Mesothelial cell of epicardium (in vitro differentiated cells): Measurements from ENCODE around the gene SLC35A4. TPM values are rescaled to one million over a fixed set of nuclear protein-coding genes. Genes with fewer than 3 reads are reported as not detected.

Source experiments
- DNase-seq, 2 experiments: peaks; one replicate each; pipeline ENCODE4 v3.0.0; 2021; ENCODE audit warnings: low spot score in 2 of 2; ENCODE audit not compliant: unreplicated experiment in 2 of 2
- H3K27ac Mint-ChIP-seq: 2 replicates; pipeline ENCODE4 v1.8.0; 2021; ENCODE audit warnings: mixed read lengths
- H3K27me3 Mint-ChIP-seq: 2 replicates; pipeline ENCODE4 v1.8.0; 2021; ENCODE audit warnings: low read depth, mixed read lengths
- H3K36me3 Mint-ChIP-seq: 2 replicates; pipeline ENCODE4 v1.8.0; 2021; ENCODE audit warnings: mixed read lengths
- H3K4me1 Mint-ChIP-seq: 2 replicates; pipeline ENCODE4 v1.8.0; 2021; ENCODE audit warnings: mixed read lengths
- H3K4me3 Mint-ChIP-seq: 2 replicates; pipeline ENCODE4 v1.8.0; 2021; ENCODE audit warnings: mild to moderate bottlenecking, moderate library complexity, mixed read lengths
- H3K9me3 Mint-ChIP-seq: 2 replicates; pipeline ENCODE4 v1.8.0; 2021; ENCODE audit warnings: mixed read lengths
- total RNA-seq: library from RNA; stranded (reverse); gene quantifications from 3 replicates; pipeline ENCODE4 v1.2.1, GENCODE V29; 2021
- TF ChIP-seq, protein P1 (sequence below): fragments of 200-600 bp; sonication (generic); IDR thresholded peaks from one replicate; pipeline ENCODE4 v1.5.0; 2021; ENCODE audit warnings: antibody characterized with exemption; ENCODE audit not compliant: unreplicated experiment

SLC35A4 gene
- total RNA-seq, 1 donor from 2014 or later = 61.5 TPM

DNA sequence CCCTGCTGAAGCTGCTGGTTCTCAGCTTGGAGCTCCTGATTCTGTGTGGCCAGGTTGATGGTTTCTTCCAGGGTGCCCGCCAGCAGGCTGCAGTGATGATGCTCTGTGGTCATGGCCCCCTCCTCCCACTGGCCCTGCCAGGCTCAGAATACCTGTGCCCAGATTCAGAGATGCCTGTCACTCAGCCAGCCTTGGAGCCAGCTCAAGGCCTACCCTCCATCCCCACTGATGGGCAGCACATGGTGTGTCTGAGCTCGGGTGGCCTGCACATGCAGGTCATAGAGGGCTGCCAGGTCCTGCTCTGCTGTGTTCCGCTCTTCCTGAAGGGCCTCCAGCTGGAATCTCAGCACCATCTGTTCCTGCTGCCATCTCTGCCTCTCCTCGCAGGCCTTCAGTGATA, 5.4 kb downstream of the SLC35A4 start:
- H3K4me3 Mint-ChIP-seq = no peak overlapping the region
- peaks cover 8% of the 10 kb centered on the region for H3K4me1 Mint-ChIP-seq
- H3K27ac Mint-ChIP-seq = no peak overlapping the region
- no peak for DNase-seq
- H3K27me3 Mint-ChIP-seq = no peaks in the 10 kb centered on the region
- no peaks in the 10 kb centered on the region for H3K9me3 Mint-ChIP-seq
- TF ChIP-seq, protein P1, sequence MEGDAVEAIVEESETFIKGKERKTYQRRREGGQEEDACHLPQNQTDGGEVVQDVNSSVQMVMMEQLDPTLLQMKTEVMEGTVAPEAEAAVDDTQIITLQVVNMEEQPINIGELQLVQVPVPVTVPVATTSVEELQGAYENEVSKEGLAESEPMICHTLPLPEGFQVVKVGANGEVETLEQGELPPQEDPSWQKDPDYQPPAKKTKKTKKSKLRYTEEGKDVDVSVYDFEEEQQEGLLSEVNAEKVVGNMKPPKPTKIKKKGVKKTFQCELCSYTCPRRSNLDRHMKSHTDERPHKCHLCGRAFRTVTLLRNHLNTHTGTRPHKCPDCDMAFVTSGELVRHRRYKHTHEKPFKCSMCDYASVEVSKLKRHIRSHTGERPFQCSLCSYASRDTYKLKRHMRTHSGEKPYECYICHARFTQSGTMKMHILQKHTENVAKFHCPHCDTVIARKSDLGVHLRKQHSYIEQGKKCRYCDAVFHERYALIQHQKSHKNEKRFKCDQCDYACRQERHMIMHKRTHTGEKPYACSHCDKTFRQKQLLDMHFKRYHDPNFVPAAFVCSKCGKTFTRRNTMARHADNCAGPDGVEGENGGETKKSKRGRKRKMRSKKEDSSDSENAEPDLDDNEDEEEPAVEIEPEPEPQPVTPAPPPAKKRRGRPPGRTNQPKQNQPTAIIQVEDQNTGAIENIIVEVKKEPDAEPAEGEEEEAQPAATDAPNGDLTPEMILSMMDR = no peak
- H3K36me3 Mint-ChIP-seq = peaks cover 16% of the 10 kb centered on the region

DNA sequence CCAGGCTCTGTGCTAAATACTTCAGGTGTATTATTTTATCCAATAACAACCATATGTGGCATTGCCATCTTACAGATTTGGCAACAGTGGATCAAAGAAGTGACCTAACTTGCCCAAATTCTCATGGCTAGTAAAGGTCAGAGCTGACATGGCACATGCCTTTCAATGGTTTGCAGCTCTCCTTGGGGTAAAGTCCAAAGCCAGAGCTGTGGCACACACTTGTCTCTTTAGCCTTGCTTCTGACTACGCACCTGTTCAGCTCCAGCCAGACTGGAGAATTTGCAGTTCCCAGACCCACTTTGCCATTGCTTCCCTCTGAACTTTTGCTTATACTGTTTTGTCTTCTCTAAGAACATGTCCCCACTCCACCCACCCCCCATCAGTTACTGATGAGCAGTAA, 5.9 kb downstream of the SLC35A4 start:
- peaks cover 16% of the 10 kb centered on the region for H3K36me3 Mint-ChIP-seq
- no peak overlapping the region for H3K4me3 Mint-ChIP-seq
- H3K27me3 Mint-ChIP-seq = no peaks in the 10 kb centered on the region
- TF ChIP-seq, protein P1 = no peak
- H3K27ac Mint-ChIP-seq = no peak overlapping the region
- no peak for DNase-seq
- H3K9me3 Mint-ChIP-seq = no peaks in the 10 kb centered on the region
- H3K4me1 Mint-ChIP-seq = peaks cover 7% of the 10 kb centered on the region

DNA sequence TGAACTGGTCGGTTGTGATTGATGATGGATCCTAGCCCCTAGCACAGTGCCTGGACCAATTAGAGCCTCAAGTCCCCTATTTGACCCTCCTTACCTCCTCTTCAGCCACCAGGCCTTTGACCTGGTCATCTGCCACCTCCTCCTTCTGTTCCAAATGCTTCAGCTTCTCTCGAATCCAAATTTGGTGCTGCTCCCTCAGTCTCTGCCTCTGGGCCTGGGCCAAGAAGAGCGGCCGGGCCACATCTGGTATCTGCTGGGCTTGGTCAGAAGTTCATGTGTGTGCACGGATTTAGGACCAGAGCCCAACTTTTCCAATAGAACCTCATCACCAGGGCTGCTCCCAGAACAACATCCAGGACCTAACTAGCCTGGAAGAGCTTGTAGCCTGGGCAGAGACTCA, 6.5 kb downstream of the SLC35A4 start:
- H3K9me3 Mint-ChIP-seq = peaks cover 2% of the 10 kb centered on the region
- no peak overlapping the region for H3K4me3 Mint-ChIP-seq
- H3K36me3 Mint-ChIP-seq = peaks cover 14% of the 10 kb centered on the region
- no peak for DNase-seq
- no peak overlapping the region for H3K27ac Mint-ChIP-seq
- peaks cover under 1% of the 10 kb centered on the region for H3K4me1 Mint-ChIP-seq
- TF ChIP-seq, protein P1 = no peak
- no peaks in the 10 kb centered on the region for H3K27me3 Mint-ChIP-seq

DNA sequence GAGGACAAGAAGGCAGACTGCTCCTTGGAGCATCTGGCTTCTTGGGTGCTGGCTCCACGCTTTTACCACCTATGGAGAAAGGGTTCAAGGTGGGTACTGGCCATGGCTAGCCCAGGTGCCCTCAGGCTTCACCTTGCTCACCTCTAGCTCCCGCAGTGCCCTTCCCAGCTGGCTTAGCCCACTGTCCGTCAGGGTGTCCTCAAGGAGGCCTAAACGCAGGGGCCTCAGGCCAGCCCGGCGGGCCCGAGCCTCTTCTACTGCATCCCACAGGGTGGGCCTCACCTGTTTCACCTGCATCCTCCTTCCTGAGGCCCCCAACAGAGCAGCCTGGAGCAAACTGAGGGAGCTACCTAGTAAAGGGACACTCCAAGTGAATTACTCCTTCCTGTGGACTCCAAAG, 9.1 kb downstream of the SLC35A4 start:
- Mint-ChIP-seq H3K9me3 (peaks cover 5% of the 10 kb centered on the region), H3K4me3 (no peak overlapping the region), H3K4me1 (no peaks in the 10 kb centered on the region), H3K27me3 (no peaks in the 10 kb centered on the region), H3K36me3 (peaks cover 1% of the 10 kb centered on the region), H3K27ac (no peak overlapping the region)
- DNase-seq = no peak
- TF ChIP-seq, protein P1 = no peak

DNA sequence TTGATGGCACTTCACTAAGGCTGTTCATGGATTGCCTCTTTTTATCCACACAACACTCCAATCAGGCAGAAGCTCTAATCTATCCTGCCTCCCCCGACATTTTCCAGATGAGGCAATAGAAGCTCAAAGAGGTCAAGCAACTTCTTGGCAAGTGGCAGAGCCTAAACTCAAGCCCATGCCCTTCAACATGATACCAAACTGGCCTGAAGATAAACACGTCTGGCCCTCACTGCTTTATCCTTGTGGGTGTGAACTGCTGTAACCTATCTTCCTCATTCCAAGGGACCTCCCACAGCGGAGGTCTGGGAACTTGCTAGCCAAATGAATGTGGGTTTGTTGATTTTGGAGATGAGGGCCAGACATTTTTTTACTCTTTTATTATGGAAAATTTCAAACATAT, 9.5 kb downstream of the SLC35A4 start:
- H3K27ac Mint-ChIP-seq = no peak overlapping the region
- H3K36me3 Mint-ChIP-seq = no peaks in the 10 kb centered on the region
- no peak overlapping the region for H3K4me3 Mint-ChIP-seq
- H3K9me3 Mint-ChIP-seq = peaks cover 5% of the 10 kb centered on the region
- TF ChIP-seq, protein P1 = no peak
- no peaks in the 10 kb centered on the region for H3K27me3 Mint-ChIP-seq
- no peak for DNase-seq
- H3K4me1 Mint-ChIP-seq = no peaks in the 10 kb centered on the region

DNA sequence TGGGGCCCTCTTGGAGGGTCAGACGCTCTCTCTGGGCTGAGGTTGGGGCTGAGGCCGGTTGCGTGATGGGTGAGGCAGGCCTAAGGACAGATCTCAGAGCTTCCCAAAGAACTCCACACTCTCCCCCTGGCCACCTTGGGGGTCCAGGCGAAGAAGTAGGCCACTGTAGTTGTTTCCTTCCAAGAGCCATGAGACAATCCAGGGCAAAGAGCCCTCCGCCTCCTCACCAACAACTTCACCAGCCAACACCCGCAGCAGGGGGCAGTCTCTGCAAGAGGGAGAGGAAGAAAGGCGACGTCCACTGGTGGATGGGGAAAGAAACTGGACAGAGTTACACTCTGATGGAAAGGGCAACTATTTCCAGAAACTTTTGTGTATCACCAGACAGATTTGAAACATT, 10.7 kb downstream of the SLC35A4 start:
- no peaks in the 10 kb centered on the region for H3K4me1 Mint-ChIP-seq
- peaks cover 5% of the 10 kb centered on the region for H3K9me3 Mint-ChIP-seq
- no peak for DNase-seq
- H3K36me3 Mint-ChIP-seq = no peaks in the 10 kb centered on the region
- TF ChIP-seq, protein P1 = no peak
- H3K27me3 Mint-ChIP-seq = peaks cover 2% of the 10 kb centered on the region
- no peak overlapping the region for H3K27ac Mint-ChIP-seq
- no peak overlapping the region for H3K4me3 Mint-ChIP-seq
